ENCODE results near the gene ATP11A.

Gene ATP11A

DNA sequence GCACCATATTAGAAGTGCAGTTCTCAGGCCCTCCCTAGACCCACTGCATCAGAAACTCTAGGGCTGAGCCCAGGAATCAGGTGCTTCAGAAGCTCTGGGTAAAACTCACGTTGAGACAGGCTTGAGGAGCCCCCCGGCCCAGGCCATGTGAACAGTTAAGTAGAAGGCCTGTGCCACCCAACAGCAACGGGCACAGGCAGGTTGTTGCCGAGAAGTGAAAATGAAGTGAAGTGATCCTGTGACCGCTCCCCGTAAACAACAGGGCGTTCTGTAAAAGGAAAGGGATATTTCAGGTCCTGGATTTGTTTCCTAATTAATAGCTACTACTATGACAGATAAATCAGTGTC is 128.8 kb downstream of the ATP11A start:
- Histone ChIP-seq H3K79me1 (ENCODE audit: low read length) (no peaks in the 10 kb centered on the region), H4K8ac (ENCODE audit: low read depth, low read length) (no peak overlapping the region), H3K14ac (ENCODE audit: low read length) (no peak overlapping the region), H2BK12ac (ENCODE audit: low read length) (no peak overlapping the region), H3K4me2 (ENCODE audit: low read length) (no peak overlapping the region), H4K91ac (ENCODE audit: low read depth, low read length) (no peak overlapping the region), H3K4me3 (ENCODE audit: low read depth, low read length) (no peak overlapping the region), H2AFZ (ENCODE audit: insufficient read depth, low read length, poor library complexity) (no peak overlapping the region), H2BK5ac (ENCODE audit: low read depth, low read length, poor library complexity) (no peak overlapping the region), H3K27ac (ENCODE audit: low read depth, low read length) (no peak overlapping the region), H3K4me1 (ENCODE audit: control insufficient read depth in 1 of 2, insufficient read depth in 2 of 2, low read length in 2 of 2) (peaks cover 3 to 8% of the 10 kb centered on the region in 2 experiments), H2AK5ac (ENCODE audit: low read length) (no peak overlapping the region), H2BK120ac (ENCODE audit: insufficient read depth, low read length, poor library complexity) (no peak overlapping the region), H3K9ac (ENCODE audit: low read length) (no peak overlapping the region), H4K12ac (ENCODE audit: low read depth, low read length) (no peak overlapping the region), H3K23ac (ENCODE audit: low read length) (no peak overlapping the region), H3K18ac (ENCODE audit: low read length) (no peak overlapping the region), H3K27me3 (ENCODE audit: insufficient read depth, low read length) (no peaks in the 10 kb centered on the region), H3K36me3 (ENCODE audit: control insufficient read depth in 1 of 2, insufficient read depth in 2 of 2, low read length in 2 of 2) (peaks cover 39 to 52% of the 10 kb centered on the region in 2 experiments), H3K4ac (ENCODE audit: low read depth, low read length) (no peak overlapping the region), H3K79me2 (ENCODE audit: control insufficient read depth, insufficient read depth, low read length, poor library complexity) (no peaks in the 10 kb centered on the region), H3K9me3 (ENCODE audit: insufficient read depth, low read depth, low read length) (peaks cover 18% of the 10 kb centered on the region)
- no CpG with 5 or more reads among the region's 7 CpGs for whole genome bisulfite sequencing (ENCODE audit: extremely low coverage, insufficient coverage, insufficient read length)
- DNase-seq: no peak

- Histone ChIP-seq H2AK5ac (ENCODE audit: low read length) (no peak overlapping the region), H3K4me2 (ENCODE audit: low read length) (no peak overlapping the region), H2BK120ac (ENCODE audit: insufficient read depth, low read length, poor library complexity) (no peak overlapping the region), H2AFZ (ENCODE audit: insufficient read depth, low read length, poor library complexity) (no peak overlapping the region), H4K8ac (ENCODE audit: low read depth, low read length) (no peak overlapping the region), H3K79me2 (ENCODE audit: control insufficient read depth, insufficient read depth, low read length, poor library complexity) (no peaks in the 10 kb centered on the region), H3K27ac (ENCODE audit: low read depth, low read length) (no peak overlapping the region), H4K12ac (ENCODE audit: low read depth, low read length) (no peak overlapping the region), H2BK12ac (ENCODE audit: low read length) (no peak overlapping the region), H3K9me3 (ENCODE audit: insufficient read depth, low read depth, low read length) (peaks cover 18% of the 10 kb centered on the region), H3K9ac (ENCODE audit: low read length) (no peak overlapping the region), H3K23ac (ENCODE audit: low read length) (no peak overlapping the region), H3K27me3 (ENCODE audit: insufficient read depth, low read length) (no peaks in the 10 kb centered on the region), H3K4ac (ENCODE audit: low read depth, low read length) (no peak overlapping the region), H3K79me1 (ENCODE audit: low read length) (no peaks in the 10 kb centered on the region), H3K18ac (ENCODE audit: low read length) (no peak overlapping the region), H3K4me3 (ENCODE audit: low read depth, low read length) (no peak overlapping the region), H3K36me3 (ENCODE audit: control insufficient read depth in 1 of 2, insufficient read depth in 2 of 2, low read length in 2 of 2) (peaks cover 40 to 53% of the 10 kb centered on the region in 2 experiments), H3K14ac (ENCODE audit: low read length) (no peak overlapping the region), H3K4me1 (ENCODE audit: control insufficient read depth in 1 of 2, insufficient read depth in 2 of 2, low read length in 2 of 2) (peaks cover 3 to 8% of the 10 kb centered on the region in 2 experiments), H2BK5ac (ENCODE audit: low read depth, low read length, poor library complexity) (no peak overlapping the region), H4K91ac (ENCODE audit: low read depth, low read length) (no peak overlapping the region)
- no peak for DNase-seq
- no CpG with 5 or more reads among the region's 13 CpGs for WGBS (ENCODE audit: extremely low coverage, insufficient coverage, insufficient read length)
Measured at GRCh38 chr13:112819111-112819510, 129.3 kb downstream of the ATP11A start.

- no peak overlapping the region for H3K9ac ChIP-seq (ENCODE audit: low read length)
Measured at GRCh38 chr13:112819816-112820215, 130.0 kb downstream of the ATP11A start.

DNA sequence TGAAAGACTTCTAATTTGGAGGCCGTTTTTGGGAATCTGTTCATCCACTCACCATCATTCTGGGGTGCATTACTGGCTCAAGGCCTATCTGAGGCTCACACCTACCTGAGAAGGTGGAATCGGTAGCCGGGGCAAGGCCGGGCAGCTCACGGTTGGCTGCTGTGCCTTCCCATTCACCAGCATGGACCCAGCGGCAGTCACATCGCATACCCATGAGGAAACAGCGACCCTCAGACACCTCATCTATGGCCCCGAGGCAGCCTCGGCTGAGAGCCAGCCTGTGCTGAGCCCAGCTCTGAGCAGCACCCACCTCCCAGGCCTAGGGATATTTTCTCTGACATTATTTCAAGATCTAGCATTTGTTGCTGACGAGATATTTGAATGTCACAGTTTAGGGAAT is 130.5 kb downstream of the ATP11A start:
- peaks cover 42 to 58% of the 10 kb centered on the region in 2 experiments for H3K36me3 ChIP-seq (ENCODE audit: control insufficient read depth in 1 of 2, insufficient read depth in 2 of 2, low read length in 2 of 2)
- WGBS (ENCODE audit: extremely low coverage, insufficient coverage, insufficient read length): no CpG with 5 or more reads among the region's 11 CpGs
- no peak overlapping the region for H3K4me2 ChIP-seq (ENCODE audit: low read length)

More at GRCh38 chr13:112819816-112820215, 130.0 kb downstream of the ATP11A start:
- no peak overlapping the region for H3K23ac ChIP-seq (ENCODE audit: low read length)
- no peak overlapping the region for H3K18ac ChIP-seq (ENCODE audit: low read length)
- no peak overlapping the region for H2BK120ac ChIP-seq (ENCODE audit: insufficient read depth, low read length, poor library complexity)
- H3K14ac ChIP-seq (ENCODE audit: low read length): no peak overlapping the region
- H3K79me1 ChIP-seq (ENCODE audit: low read length): no peaks in the 10 kb centered on the region
- H3K27me3 ChIP-seq (ENCODE audit: insufficient read depth, low read length): no peaks in the 10 kb centered on the region
- H3K4ac ChIP-seq (ENCODE audit: low read depth, low read length): no peak overlapping the region
- H4K8ac ChIP-seq (ENCODE audit: low read depth, low read length): no peak overlapping the region
- H3K4me1 ChIP-seq (ENCODE audit: control insufficient read depth in 1 of 2, insufficient read depth in 2 of 2, low read length in 2 of 2): peaks cover 3 to 7% of the 10 kb centered on the region in 2 experiments
- H3K36me3 ChIP-seq (ENCODE audit: control insufficient read depth in 1 of 2, insufficient read depth in 2 of 2, low read length in 2 of 2): peaks cover 41 to 57% of the 10 kb centered on the region in 2 experiments
- no peak overlapping the region for H2AK5ac ChIP-seq (ENCODE audit: low read length)
- WGBS (ENCODE audit: extremely low coverage, insufficient coverage, insufficient read length): no CpG with 5 or more reads among the region's 29 CpGs
- no peak overlapping the region for H3K4me3 ChIP-seq (ENCODE audit: low read depth, low read length)
- no peak for DNase-seq
- H2BK5ac ChIP-seq (ENCODE audit: low read depth, low read length, poor library complexity): no peak overlapping the region
- H3K79me2 ChIP-seq (ENCODE audit: control insufficient read depth, insufficient read depth, low read length, poor library complexity): no peaks in the 10 kb centered on the region
- H2AFZ ChIP-seq (ENCODE audit: insufficient read depth, low read length, poor library complexity): no peak overlapping the region
- no peak overlapping the region for H3K27ac ChIP-seq (ENCODE audit: low read depth, low read length)
- no peak overlapping the region for H3K4me2 ChIP-seq (ENCODE audit: low read length)
- H2BK12ac ChIP-seq (ENCODE audit: low read length): no peak overlapping the region
- H4K91ac ChIP-seq (ENCODE audit: low read depth, low read length): no peak overlapping the region
- peaks cover 17% of the 10 kb centered on the region for H3K9me3 ChIP-seq (ENCODE audit: insufficient read depth, low read depth, low read length)
- H4K12ac ChIP-seq (ENCODE audit: low read depth, low read length): no peak overlapping the region

More for the DNA sequence above, 130.5 kb downstream of the ATP11A start:
- DNase-seq: no peak
- H3K27ac ChIP-seq (ENCODE audit: low read depth, low read length): no peak overlapping the region
- H3K4me3 ChIP-seq (ENCODE audit: low read depth, low read length): no peak overlapping the region
- no peaks in the 10 kb centered on the region for H3K27me3 ChIP-seq (ENCODE audit: insufficient read depth, low read length)
- H3K9ac ChIP-seq (ENCODE audit: low read length): no peak overlapping the region
- H2BK120ac ChIP-seq (ENCODE audit: insufficient read depth, low read length, poor library complexity): no peak overlapping the region
- H2AFZ ChIP-seq (ENCODE audit: insufficient read depth, low read length, poor library complexity): no peak overlapping the region
- peaks cover 2 to 3% of the 10 kb centered on the region in 2 experiments for H3K4me1 ChIP-seq (ENCODE audit: control insufficient read depth in 1 of 2, insufficient read depth in 2 of 2, low read length in 2 of 2)
- no peak overlapping the region for H3K23ac ChIP-seq (ENCODE audit: low read length)
- H2BK12ac ChIP-seq (ENCODE audit: low read length): no peak overlapping the region
- no peak overlapping the region for H4K12ac ChIP-seq (ENCODE audit: low read depth, low read length)
- H3K9me3 ChIP-seq (ENCODE audit: insufficient read depth, low read depth, low read length): peaks cover 15% of the 10 kb centered on the region
- no peak overlapping the region for H3K4ac ChIP-seq (ENCODE audit: low read depth, low read length)
- no peak overlapping the region for H3K14ac ChIP-seq (ENCODE audit: low read length)
- H4K91ac ChIP-seq (ENCODE audit: low read depth, low read length): no peak overlapping the region
- no peak overlapping the region for H3K18ac ChIP-seq (ENCODE audit: low read length)
- H2AK5ac ChIP-seq (ENCODE audit: low read length): no peak overlapping the region
- no peaks in the 10 kb centered on the region for H3K79me2 ChIP-seq (ENCODE audit: control insufficient read depth, insufficient read depth, low read length, poor library complexity)
- no peaks in the 10 kb centered on the region for H3K79me1 ChIP-seq (ENCODE audit: low read length)
- H2BK5ac ChIP-seq (ENCODE audit: low read depth, low read length, poor library complexity): no peak overlapping the region
- no peak overlapping the region for H4K8ac ChIP-seq (ENCODE audit: low read depth, low read length)
